ENCODE data around the gene TMEM82. TPM values are rescaled to one million over a fixed set of nuclear protein-coding genes. Genes with fewer than 3 reads are reported as not detected.
A peak's percentile ranks its signal among the peaks of the same experiment; 100 is the strongest.

The TMEM82 gene
- total RNA-seq, 1 donor from 2014 or later, result 1.1 TPM

DNA sequence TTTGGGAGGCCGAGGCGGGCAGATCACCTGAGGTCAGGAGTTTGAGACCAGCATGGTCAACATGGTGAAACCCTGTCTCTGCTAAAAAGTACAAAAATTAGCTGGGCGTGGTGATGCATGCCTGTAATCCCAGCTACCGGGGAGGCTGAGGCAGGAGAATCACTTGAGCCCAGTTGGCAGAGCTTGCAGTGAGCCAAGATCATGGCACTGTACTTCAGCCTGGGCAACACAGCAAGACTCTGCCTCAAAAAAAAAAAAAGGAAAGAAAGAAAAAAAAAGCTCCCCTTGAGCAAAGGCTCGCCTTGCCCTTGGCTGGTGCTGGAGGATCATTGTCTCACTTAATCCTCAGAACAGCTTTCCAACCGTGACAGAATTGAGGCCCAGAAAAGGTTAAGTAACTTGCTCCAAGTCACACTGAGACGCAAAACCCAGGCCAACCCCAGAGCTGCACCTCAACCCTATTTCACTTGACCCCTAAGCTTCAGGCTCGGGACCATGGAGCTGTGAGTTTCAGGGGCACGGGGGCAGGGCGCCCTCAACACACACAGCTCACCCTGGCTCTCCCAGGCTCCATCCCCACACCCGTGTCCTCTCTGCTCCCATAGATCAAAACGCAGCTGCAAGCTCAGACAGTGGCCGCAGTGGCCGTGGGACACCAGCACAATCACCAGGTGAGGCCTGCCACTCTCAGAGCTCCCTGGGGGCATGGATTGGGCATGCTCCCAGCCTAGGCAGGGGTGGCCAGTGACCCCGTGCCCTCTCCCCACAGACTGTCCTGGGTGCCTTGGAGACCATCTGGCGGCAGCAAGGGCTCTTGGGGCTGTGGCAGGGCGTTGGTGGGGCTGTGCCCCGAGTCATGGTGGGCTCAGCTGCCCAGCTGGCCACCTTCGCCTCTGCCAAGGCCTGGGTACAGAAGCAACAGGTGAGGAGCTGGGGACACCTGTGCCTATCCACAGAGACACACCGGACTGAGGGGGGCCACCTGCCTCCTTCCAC lies 4.7 kb upstream of the TMEM82 start:
- no peaks in the 10 kb centered on the region for H3K9me3 Mint-ChIP-seq
- TF ChIP-seq, protein P1, sequence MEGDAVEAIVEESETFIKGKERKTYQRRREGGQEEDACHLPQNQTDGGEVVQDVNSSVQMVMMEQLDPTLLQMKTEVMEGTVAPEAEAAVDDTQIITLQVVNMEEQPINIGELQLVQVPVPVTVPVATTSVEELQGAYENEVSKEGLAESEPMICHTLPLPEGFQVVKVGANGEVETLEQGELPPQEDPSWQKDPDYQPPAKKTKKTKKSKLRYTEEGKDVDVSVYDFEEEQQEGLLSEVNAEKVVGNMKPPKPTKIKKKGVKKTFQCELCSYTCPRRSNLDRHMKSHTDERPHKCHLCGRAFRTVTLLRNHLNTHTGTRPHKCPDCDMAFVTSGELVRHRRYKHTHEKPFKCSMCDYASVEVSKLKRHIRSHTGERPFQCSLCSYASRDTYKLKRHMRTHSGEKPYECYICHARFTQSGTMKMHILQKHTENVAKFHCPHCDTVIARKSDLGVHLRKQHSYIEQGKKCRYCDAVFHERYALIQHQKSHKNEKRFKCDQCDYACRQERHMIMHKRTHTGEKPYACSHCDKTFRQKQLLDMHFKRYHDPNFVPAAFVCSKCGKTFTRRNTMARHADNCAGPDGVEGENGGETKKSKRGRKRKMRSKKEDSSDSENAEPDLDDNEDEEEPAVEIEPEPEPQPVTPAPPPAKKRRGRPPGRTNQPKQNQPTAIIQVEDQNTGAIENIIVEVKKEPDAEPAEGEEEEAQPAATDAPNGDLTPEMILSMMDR (conservative IDR thresholded peaks at IDR 0.05), result no peak
- H3K36me3 Mint-ChIP-seq, result no peaks in the 10 kb centered on the region
- H3K4me3 Mint-ChIP-seq, result peak overlapping the region; percentile 5
- peaks cover 20% of the 10 kb centered on the region for H3K4me1 Mint-ChIP-seq (ENCODE audit: unreplicated experiment)
- DNase-seq (ENCODE audit: extremely low spot score, unreplicated experiment), result no peak
- H3K27me3 Mint-ChIP-seq, result no peaks in the 10 kb centered on the region
- no peak overlapping the region for H3K27ac Mint-ChIP-seq

DNA sequence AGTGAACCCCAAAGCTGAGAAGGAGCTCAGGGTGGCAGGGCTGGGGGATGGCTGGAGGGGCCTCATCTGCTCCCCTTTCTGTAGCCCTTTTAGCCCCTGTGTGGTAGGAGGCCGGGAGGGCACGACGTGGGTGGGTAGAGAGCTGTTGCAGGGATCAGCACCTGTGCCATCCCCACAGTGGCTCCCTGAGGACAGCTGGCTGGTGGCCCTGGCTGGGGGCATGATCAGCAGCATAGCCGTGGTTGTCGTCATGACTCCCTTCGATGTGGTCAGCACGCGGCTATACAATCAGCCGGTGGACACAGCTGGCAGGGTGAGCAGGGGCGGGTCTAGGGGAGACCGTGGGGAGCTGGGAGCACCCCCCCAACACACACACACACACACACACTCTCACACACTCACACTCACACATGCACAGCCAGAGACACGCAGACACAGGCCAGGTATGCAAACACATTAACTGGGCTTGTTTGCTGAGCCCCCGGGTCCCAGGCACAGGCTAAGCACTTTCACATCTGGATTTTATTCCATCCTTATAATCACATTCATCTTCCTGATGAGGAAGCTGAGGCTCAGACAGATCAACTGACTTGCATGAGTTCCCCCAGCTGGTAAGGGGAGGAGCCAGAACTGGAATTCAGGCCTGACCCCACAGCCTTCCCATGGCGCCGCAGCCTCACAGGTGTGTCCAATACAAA lies 3.7 kb upstream of the TMEM82 start:
- Mint-ChIP-seq H3K4me1 (ENCODE audit: unreplicated experiment) (peaks cover 20% of the 10 kb centered on the region), H3K9me3 (no peaks in the 10 kb centered on the region), H3K27ac (no peak overlapping the region), H3K36me3 (no peaks in the 10 kb centered on the region), H3K4me3 (no peak overlapping the region), H3K27me3 (no peaks in the 10 kb centered on the region)
- no peak for DNase-seq (ENCODE audit: extremely low spot score, unreplicated experiment)
- TF ChIP-seq, protein P1 (conservative IDR thresholded peaks at IDR 0.05), result no peak

DNA sequence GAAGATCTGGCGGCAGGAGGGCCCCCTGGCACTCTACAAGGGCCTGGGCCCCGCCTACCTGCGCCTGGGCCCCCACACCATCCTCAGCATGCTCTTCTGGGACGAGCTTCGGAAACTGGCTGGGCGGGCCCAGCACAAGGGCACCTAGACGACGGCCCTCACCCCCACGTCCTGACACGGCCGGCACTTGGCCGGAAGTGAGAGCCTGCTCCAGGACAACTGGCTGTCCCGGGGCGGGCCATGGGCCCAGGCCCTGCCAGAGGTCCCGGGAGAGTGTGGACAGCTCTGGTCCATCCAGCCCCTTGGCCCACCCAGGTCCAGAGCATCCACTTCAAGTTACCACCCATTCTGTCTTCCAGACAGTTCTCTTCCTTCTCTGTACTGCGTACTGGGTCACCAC lies 3.0 kb upstream of the TMEM82 start:
- H3K9me3 Mint-ChIP-seq, result no peaks in the 10 kb centered on the region
- peaks cover 20% of the 10 kb centered on the region for H3K4me1 Mint-ChIP-seq (ENCODE audit: unreplicated experiment)
- no peaks in the 10 kb centered on the region for H3K36me3 Mint-ChIP-seq
- no peaks in the 10 kb centered on the region for H3K27me3 Mint-ChIP-seq
- no peak for DNase-seq (ENCODE audit: extremely low spot score, unreplicated experiment)
- H3K4me3 Mint-ChIP-seq, result no peak overlapping the region
- H3K27ac Mint-ChIP-seq, result no peak overlapping the region
- TF ChIP-seq, protein P1 (conservative IDR thresholded peaks at IDR 0.05), result no peak

DNA sequence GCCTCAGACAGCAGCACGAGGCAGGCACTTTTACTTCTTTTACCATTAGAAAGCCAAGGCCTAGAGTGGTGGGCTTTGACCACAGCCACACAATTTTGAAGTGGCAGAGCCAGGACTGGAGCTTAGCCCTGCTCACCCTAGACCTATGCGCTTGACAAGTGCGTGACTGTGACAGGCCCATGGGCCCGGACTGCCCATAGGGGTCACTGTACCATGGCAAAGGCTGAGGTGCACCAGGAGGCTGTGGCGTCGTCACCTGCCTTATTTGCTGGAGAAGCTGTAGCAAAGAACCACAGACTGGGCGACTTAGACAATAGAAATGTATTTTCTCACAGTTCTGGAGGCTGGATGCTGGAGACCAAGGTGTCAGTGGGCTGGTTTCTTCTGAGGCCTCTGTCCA lies 2.6 kb upstream of the TMEM82 start:
- Mint-ChIP-seq H3K9me3 (no peaks in the 10 kb centered on the region), H3K27me3 (no peaks in the 10 kb centered on the region), H3K27ac (no peak overlapping the region), H3K36me3 (no peaks in the 10 kb centered on the region), H3K4me3 (no peak overlapping the region), H3K4me1 (ENCODE audit: unreplicated experiment) (peaks cover 20% of the 10 kb centered on the region)
- no peak for DNase-seq (ENCODE audit: extremely low spot score, unreplicated experiment)
- TF ChIP-seq, protein P1 (conservative IDR thresholded peaks at IDR 0.05), result no peak

- Mint-ChIP-seq H3K4me1 (ENCODE audit: unreplicated experiment) (peaks cover 20% of the 10 kb centered on the region), H3K36me3 (no peaks in the 10 kb centered on the region), H3K27me3 (no peaks in the 10 kb centered on the region), H3K9me3 (no peaks in the 10 kb centered on the region), H3K4me3 (peak overlapping the region; percentile 66), H3K27ac (peak overlapping the region; percentile 82)
- TF ChIP-seq, protein P1 (conservative IDR thresholded peaks at IDR 0.05), result peak; percentile 82
- peak; percentile 83 for DNase-seq (ENCODE audit: extremely low spot score, unreplicated experiment)
Observed at GRCh38 chr1:15740924-15741850, 1.1 kb upstream of the TMEM82 start.
